Measurements from ENCODE around the gene TAS2R3.
"Not testable (repeated sequence)": the region's sequence is repeated elsewhere in the genome, so short reads cannot be mapped to it uniquely, and the experiment has no call there.

TAS2R3 gene

GRCh38 chr7:141763797-141764196, at the start of gene TAS2R3:
TAS2R3 (plus strand) TSS chr7:141764097; CDS start chr7:141764159, 62 bp downstream.
- no peak for DNase-seq

- no peak for DNase-seq
These were observed 49.3 kb upstream of the TAS2R3 start for GRCh38 chr7:141714571-141714970.

GRCh38 chr7:141715018-141715417, 48.9 kb upstream of the TAS2R3 start:
- DNase-seq: no peak

- no peak for DNase-seq
These were observed 47.9 kb upstream of the TAS2R3 start for GRCh38 chr7:141715794-141716689.

GRCh38 chr7:141717450-141717849, 46.4 kb upstream of the TAS2R3 start:
- no peak for DNase-seq

GRCh38 chr7:141722529-141722928, 41.4 kb upstream of the TAS2R3 start:
- DNase-seq: no peak

GRCh38 chr7:141729020-141729419, 34.9 kb upstream of the TAS2R3 start:
- DNase-seq: no peak

- no peak for DNase-seq
These were observed 32.3 kb upstream of the TAS2R3 start for GRCh38 chr7:141731476-141732149.

GRCh38 chr7:141737118-141737835, 26.6 kb upstream of the TAS2R3 start:
- peak; percentile 69 for DNase-seq

- peak; percentile 98 for DNase-seq
These were observed 25.9 kb upstream of the TAS2R3 start, which contains the start of gene SSBP1 for GRCh38 chr7:141737836-141738591. SSBP1 (plus strand) TSS chr7:141738358; CDS start chr7:141739167, 809 bp downstream.

GRCh38 chr7:141738592-141739013, 25.3 kb upstream of the TAS2R3 start:
- DNase-seq: no peak

- DNase-seq: no peak
These were observed 24.6 kb upstream of the TAS2R3 start for GRCh38 chr7:141739250-141739649.

- DNase-seq: no peak
These were observed 21.7 kb upstream of the TAS2R3 start for GRCh38 chr7:141742229-141742628.

- DNase-seq: no peak
These were observed 19.8 kb upstream of the TAS2R3 start for GRCh38 chr7:141744131-141744530.

- DNase-seq: no peak
These were observed 15.5 kb upstream of the TAS2R3 start for GRCh38 chr7:141748396-141748795.

GRCh38 chr7:141751904-141752303, 12.0 kb upstream of the TAS2R3 start:
- DNase-seq: not testable (repeated sequence)

- peak; percentile 14 for DNase-seq
These were observed 11.3 kb upstream of the TAS2R3 start for GRCh38 chr7:141752634-141753033.

GRCh38 chr7:141754939-141755338, 9.0 kb upstream of the TAS2R3 start:
- peak; percentile 62 for DNase-seq

GRCh38 chr7:141770083-141770583, 6.2 kb downstream of the TAS2R3 start:
- DNase-seq: not testable (repeated sequence)

GRCh38 chr7:141776374-141776773, 12.5 kb downstream of the TAS2R3 start, which contains the start of gene TAS2R4:
TAS2R4 (plus strand) TSS chr7:141776674; CDS start chr7:141778489, 1,815 bp downstream.
- DNase-seq: no peak

GRCh38 chr7:141785706-141786552, 22.0 kb downstream of the TAS2R3 start:
- DNase-seq: peak; percentile 71

Data from NCI-H69 (cell line).